A549 (cell line): Measurements from ENCODE around the gene TSHZ2. TPM values are rescaled to one million over a fixed set of nuclear protein-coding genes. Genes with fewer than 3 reads are reported as not detected.

Source experiments
- ATAC-seq, 2 experiments: fragments of 200-7000 bp in 1 of 2; fragments of >200 bp in 1 of 2; cut with Nextera tagmentation in 1 of 2; cut with Tn5 transposase in 1 of 2; 3 replicates each; pipeline versions ENCODE4 v1.8.0 to v1.9.1; 2018 to 2020; ENCODE audit warnings: mild to moderate bottlenecking in 1 of 2, moderate library complexity in 1 of 2
- CTCF ChIA-PET: fragments of 300-600 bp; sonication (Branson Sonifier 250); formaldehyde crosslinking; extraction: SDS; loops from one replicate; lab custom pipeline; 2021; ENCODE audit warnings: antibody characterized with exemption, inconsistent platforms; lab: Yijun Ruan, JAX
- POLR2A ChIA-PET: fragments of 350-600 bp; formaldehyde crosslinking; extraction: SDS; loops from one replicate; lab custom pipeline; 2021; ENCODE audit warnings: antibody characterized with exemption, inconsistent platforms; lab: Yijun Ruan, JAX
- DNase-seq, 2 experiments: peaks; one replicate each; pipeline versions ENCODE4 v3.0.0 to v3.0.0-alpha.2; 2011 to 2016; ENCODE audit warnings: low read depth in 1 of 2, low spot score in 1 of 2
- FAIRE-seq: peaks from 2 replicates; lab custom pipeline; 2011; peaks lifted over from hg19 to GRCh38; lab: Jason Lieb, UNC
- H3K27ac ChIP-seq, 2 experiments: fragments of >200 bp; sonication (Bioruptor Twin); formaldehyde crosslinking; 3 replicates each; pipeline ENCODE4 v1.5.1; 2016 to 2017
- H3K4me1 ChIP-seq: fragments of >200 bp; sonication (Bioruptor Twin); formaldehyde crosslinking; 3 replicates; pipeline ENCODE4 v1.6.1; 2016
- H3K4me2 ChIP-seq: fragments of >200 bp; sonication (Bioruptor Twin); formaldehyde crosslinking; 3 replicates; pipeline ENCODE4 v1.6.1; 2016
- H3K4me3 ChIP-seq: fragments of >200 bp; sonication (Bioruptor Twin); formaldehyde crosslinking; 3 replicates; pipeline ENCODE4 v1.5.1; 2016
- H3K9me3 ChIP-seq: fragments of >200 bp; sonication (Bioruptor Twin); formaldehyde crosslinking; 3 replicates; pipeline ENCODE4 v1.6.1; 2016
- CHD4 ChIP-seq: fragments of 200-600 bp; sonication (generic); IDR thresholded peaks from 2 replicates; pipeline ENCODE4 v1.6.1; 2016; ENCODE audit warnings: antibody characterized with exemption, mild to moderate bottlenecking, borderline replicate concordance
- CTCF ChIP-seq: fragments of >200 bp; sonication (Bioruptor Twin); formaldehyde crosslinking; IDR thresholded peaks from 3 replicates; pipeline ENCODE4 v1.5.1; 2016
- EHF ChIP-seq: fragments of 250-450 bp; sonication (Bioruptor Pico); IDR thresholded peaks from 2 replicates; pipeline ENCODE4 v1.5.0; 2020; ENCODE audit warnings: mild to moderate bottlenecking
- HES2 ChIP-seq: fragments of >200 bp; sonication (Bioruptor Twin); formaldehyde crosslinking; IDR thresholded peaks from 2 replicates; pipeline ENCODE4 v1.6.1; 2016
- HEYL ChIP-seq: fragments of 250-450 bp; sonication (Bioruptor Pico); IDR thresholded peaks from 2 replicates; pipeline ENCODE4 v1.8.0; 2021; ENCODE audit warnings: mild to moderate bottlenecking, moderate library complexity
- HOXB13 ChIP-seq: fragments of 250-450 bp; sonication (Bioruptor Pico); IDR thresholded peaks from 2 replicates; pipeline ENCODE4 v1.5.0; 2020; ENCODE audit warnings: low read depth, mild to moderate bottlenecking, moderate library complexity
- JUNB ChIP-seq: fragments of >200 bp; sonication (Bioruptor Twin); formaldehyde crosslinking; IDR thresholded peaks from 2 replicates; pipeline ENCODE4 v1.6.1; 2016
- KDM1A ChIP-seq: fragments of 200-600 bp; sonication (generic); IDR thresholded peaks from 2 replicates; pipeline ENCODE4 v1.6.1; 2016; ENCODE audit warnings: low read depth, mild to moderate bottlenecking
- KDM5A ChIP-seq: fragments of 200-600 bp; sonication (generic); IDR thresholded peaks from 2 replicates; pipeline ENCODE4 v1.6.1; 2016; ENCODE audit warnings: antibody characterized with exemption, mild to moderate bottlenecking
- MYC ChIP-seq: IDR thresholded peaks from 2 replicates; pipeline ENCODE4 v1.6.1; 2012; ENCODE audit warnings: mild to moderate bottlenecking, inconsistent platforms, low read length, improper control_type of control experiment, borderline replicate concordance
- PBX3 ChIP-seq: IDR thresholded peaks from 2 replicates; pipeline ENCODE4 v1.6.1; 2012
- PHF8 ChIP-seq: fragments of 200-600 bp; sonication (generic); IDR thresholded peaks from 2 replicates; pipeline ENCODE4 v1.6.1; 2016; ENCODE audit warnings: low read depth, mild to moderate bottlenecking, antibody characterized with exemption, moderate library complexity, borderline replicate concordance
- POLR2A ChIP-seq: IDR thresholded peaks from 2 replicates; pipeline ENCODE4 v1.6.1; 2012; ENCODE audit warnings: mild to moderate bottlenecking, low read length
- RAD21 ChIP-seq, 2 experiments: fragments of >200 bp in 1 of 2; sonication (Bioruptor Twin) in 1 of 2; formaldehyde crosslinking in 1 of 2; IDR thresholded peaks in 1 of 2; conservative IDR thresholded peaks in 1 of 2; 2 replicates in 1 of 2; 3 replicates in 1 of 2; pipeline ENCODE4 v1.6.1; 2012 to 2018; ENCODE audit warnings: inconsistent platforms in 1 of 2
- REST ChIP-seq: fragments of 200-600 bp; sonication (generic); IDR thresholded peaks from 2 replicates; pipeline ENCODE4 v1.6.1; 2016; ENCODE audit warnings: antibody characterized with exemption, mild to moderate bottlenecking, moderate library complexity
- USF2 ChIP-seq: fragments of 450-650 bp; IDR thresholded peaks from 2 replicates; pipeline ENCODE4 v1.6.1; 2014; ENCODE audit warnings: antibody characterized with exemption
- ZC3H11A ChIP-seq: fragments of 450-650 bp; IDR thresholded peaks from 2 replicates; pipeline ENCODE4 v1.6.1; 2014; ENCODE audit warnings: antibody characterized with exemption, mild to moderate bottlenecking
- ZFP36 ChIP-seq: fragments of 450-650 bp; IDR thresholded peaks from 2 replicates; pipeline ENCODE4 v1.6.1; 2014; ENCODE audit warnings: borderline replicate concordance; ENCODE audit not compliant: partially characterized antibody
- ZSCAN20 ChIP-seq: fragments of 250-450 bp; sonication (Bioruptor Pico); IDR thresholded peaks from 2 replicates; pipeline ENCODE4 v1.8.0; 2022; ENCODE audit warnings: mild to moderate bottlenecking, moderate library complexity
- WGBS: methylation state at CpG from one replicate; pipeline ENCODE4 v1.1.6; 2017; ENCODE audit errors: missing lambda C conversion rate; 5-methylcytosine and 5-hydroxymethylcytosine counted together
- polyA plus RNA-seq, 4 experiments: library from polyadenylated mRNA; depleted of rRNA in 3 of 4; stranded (reverse); fragments of >200 nt; fragmentation: RNase III in 1 of 4; extraction: RNeasy Plus Mini Kit Qiagen cat#74134 plus additional on column Dnase treatment in 1 of 4; gene quantifications; 2 replicates in 3 of 4; 3 replicates in 1 of 4; pipeline ENCODE4 v1.2.3, GENCODE V29; 2011 to 2017
- TF ChIP-seq, protein P1 (sequence below): IDR thresholded peaks from 2 replicates; pipeline ENCODE4 v1.6.1; 2012

The TSHZ2 gene
- polyA plus RNA-seq, 2 of the 4 experiments (the other 2 are of a cell fraction), result not detected

- ChIA-PET POLR2A (no interaction called here), CTCF (no interaction called here)
- no peaks in the 10 kb centered on the region for H3K4me1 ChIP-seq
- no peak for DNase-seq
- FAIRE-seq, result no peak
- H3K4me2 ChIP-seq, result no peak overlapping the region
- 28% methylated on average over 8 of the region's 8 CpGs for WGBS
- H3K27ac ChIP-seq, result no peak overlapping the region
- H3K4me3 ChIP-seq, result no peak overlapping the region
- no peak for ATAC-seq
- no peak for TF ChIP-seq HOXB13 (CRISPR knock-in tag)
- no peak for TF ChIP-seq HES2
- no peak for TF ChIP-seq JUNB
- TF ChIP-seq MYC, result no peak
- TF ChIP-seq KDM5A, result no peak
- TF ChIP-seq ZSCAN20 (CRISPR knock-in tag), result no peak
- TF ChIP-seq CHD4, result no peak
- no peak for TF ChIP-seq PBX3
- TF ChIP-seq CTCF, result no peak
- no peak for TF ChIP-seq ZC3H11A
- TF ChIP-seq KDM1A, result no peak
- no peak for TF ChIP-seq ZFP36
- TF ChIP-seq RAD21 (conservative IDR thresholded peaks at IDR 0.05 in 1 of 2, IDR thresholded peaks at IDR 0.05 in 1 of 2), result no peak
- TF ChIP-seq USF2, result no peak
- TF ChIP-seq, protein P1, sequence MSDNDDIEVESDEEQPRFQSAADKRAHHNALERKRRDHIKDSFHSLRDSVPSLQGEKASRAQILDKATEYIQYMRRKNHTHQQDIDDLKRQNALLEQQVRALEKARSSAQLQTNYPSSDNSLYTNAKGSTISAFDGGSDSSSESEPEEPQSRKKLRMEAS, result no peak
- TF ChIP-seq HEYL (CRISPR knock-in tag), result no peak
- TF ChIP-seq REST, result no peak
- no peak for TF ChIP-seq POLR2A
- no peak for TF ChIP-seq PHF8
- no peak for TF ChIP-seq EHF (CRISPR knock-in tag)
- no peaks in the 10 kb centered on the region for H3K9me3 ChIP-seq
Measured at GRCh38 chr20:53036992-53037391, 64.8 kb downstream of the TSHZ2 start.

DNA sequence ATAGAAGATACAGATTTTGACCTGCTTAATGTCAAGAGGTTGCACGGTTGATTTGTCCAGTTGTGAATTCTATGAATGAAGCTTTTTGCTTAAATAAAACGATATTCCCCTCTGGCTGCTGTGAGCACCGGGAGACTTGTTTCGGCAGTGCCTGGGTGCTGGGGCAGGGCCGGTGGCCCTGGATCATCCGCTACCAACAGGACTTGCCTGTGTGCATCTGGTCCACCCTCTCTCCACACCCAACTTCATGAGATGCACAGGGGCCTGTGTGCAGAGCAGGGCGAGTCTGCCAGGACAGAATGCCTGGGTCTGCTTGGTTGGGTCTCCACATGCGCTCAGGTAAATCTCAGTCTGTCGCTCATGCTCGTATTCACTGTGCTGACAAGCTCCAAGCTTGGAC is 65.5 kb downstream of the TSHZ2 start:
- H3K27ac ChIP-seq, result no peak overlapping the region
- ATAC-seq, result no peak
- H3K4me1 ChIP-seq, result no peaks in the 10 kb centered on the region
- no peak for FAIRE-seq
- H3K4me3 ChIP-seq, result no peak overlapping the region
- 57% methylated on average over 10 of the region's 10 CpGs for WGBS
- no peak overlapping the region for H3K4me2 ChIP-seq
- no peak for DNase-seq
- H3K9me3 ChIP-seq, result no peaks in the 10 kb centered on the region
- no peak for TF ChIP-seq HEYL (CRISPR knock-in tag)
- POLR2A ChIA-PET, result no interaction called here
- CTCF ChIA-PET, result interaction anchor here (1.3 kb wide), 1 partner anchor 13 kb away, joined by 3 read pairs; no protein-coding TSS in a partner anchor
